Activated CD4-positive, alpha-beta T cell treated with anti-CD3 and anti-CD28 coated beads, Interleukin-2, amount 50 U/mL, for 1 hour (primary cell): ENCODE results near the gene PLAAT3.
A peak's percentile ranks its signal among the peaks of the same experiment; 100 is the strongest.
"Not testable (repeated sequence)": the region's sequence is repeated elsewhere in the genome, so short reads cannot be mapped to it uniquely, and the experiment has no call there.

Experiments used
- DNase-seq: peaks from one replicate; pipeline ENCODE4 v3.0.0-alpha.2; 2020

The PLAAT3 gene

DNA sequence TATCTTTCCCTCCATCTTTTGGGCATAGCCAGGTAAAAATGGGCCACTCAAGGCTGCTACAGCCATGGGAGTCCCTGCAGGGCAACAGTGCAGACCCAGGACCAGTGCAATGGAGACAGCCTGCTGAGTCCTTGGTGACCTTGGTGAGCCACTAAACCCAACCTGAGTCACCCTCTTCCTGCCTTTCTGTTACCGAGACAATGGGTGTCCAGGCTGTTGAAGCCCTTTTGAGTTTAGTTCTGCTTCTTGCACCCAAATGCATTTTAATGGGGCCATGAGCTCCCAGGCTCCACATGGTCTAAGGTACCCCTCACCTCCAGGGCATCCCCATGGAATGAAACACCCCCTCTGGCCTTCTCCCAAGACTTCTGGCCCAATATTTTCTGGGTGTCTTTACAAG is 78.5 kb downstream of the PLAAT3 start:
- peak; percentile 23 for DNase-seq

DNA sequence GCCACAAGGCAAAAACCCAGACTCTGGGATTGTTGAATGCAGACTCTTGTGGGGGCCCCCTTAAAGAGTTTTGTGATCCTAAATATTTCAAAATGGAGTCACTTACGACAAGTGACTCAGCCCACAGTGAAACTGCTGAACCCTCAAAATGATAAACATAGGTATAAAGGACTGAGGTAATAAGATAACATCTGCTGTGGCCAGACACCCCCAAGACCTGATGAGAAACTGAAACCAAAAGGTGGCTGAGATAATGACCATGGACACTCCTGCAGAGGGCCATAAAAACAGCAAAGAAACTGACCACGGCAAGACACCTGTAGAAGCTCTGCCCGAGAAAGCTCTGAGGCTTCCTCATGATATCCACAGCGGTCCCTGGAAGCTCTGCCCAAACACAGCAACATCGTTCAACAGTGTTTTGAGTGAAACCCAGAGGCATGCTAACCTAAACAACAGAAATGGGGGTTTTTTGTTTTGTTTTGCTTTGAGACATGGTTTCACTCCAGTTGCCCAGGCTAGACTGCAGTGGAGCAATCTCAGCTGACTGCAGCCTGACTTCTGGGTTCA is 79.3 kb downstream of the PLAAT3 start:
- no peak for DNase-seq

- DNase-seq: no peak
These were observed 80.2 kb downstream of the PLAAT3 start for GRCh38 chr11:63534076-63534475.

DNA sequence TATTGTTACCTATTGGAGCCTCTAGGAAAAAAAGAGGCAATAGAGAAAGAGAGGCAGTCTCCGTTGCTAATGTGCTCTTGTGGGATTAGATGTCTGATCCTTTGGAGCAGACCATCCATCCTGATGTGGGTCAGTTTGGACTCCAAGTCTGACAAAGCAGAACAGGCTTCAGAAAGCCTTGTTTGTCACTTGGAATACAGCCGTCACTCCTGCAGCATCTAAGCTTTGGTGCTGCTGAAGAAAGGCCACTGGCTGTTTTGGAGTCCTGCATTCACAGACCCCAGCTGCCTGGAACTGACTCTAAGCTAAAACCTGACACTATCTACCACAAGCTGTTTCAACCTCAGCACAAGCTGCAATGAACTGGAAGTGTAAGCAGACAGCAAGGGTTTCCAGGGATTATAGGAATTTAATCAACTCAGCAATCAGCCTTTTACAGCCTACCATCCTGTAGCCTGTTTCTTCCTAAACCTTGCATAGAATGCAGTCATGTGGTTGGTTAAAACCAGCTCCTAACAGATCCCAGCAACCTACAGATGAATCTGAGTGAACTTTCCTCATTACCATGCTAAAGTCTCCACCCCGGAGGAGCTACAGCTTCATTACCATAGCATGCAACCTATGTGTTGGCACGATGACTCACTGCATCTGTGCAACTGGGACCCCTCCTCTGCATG is 81.3 kb downstream of the PLAAT3 start:
- DNase-seq: no peak

GRCh38 chr11:63532117-63532516 is 82.1 kb downstream of the PLAAT3 start:
- no peak for DNase-seq

DNA sequence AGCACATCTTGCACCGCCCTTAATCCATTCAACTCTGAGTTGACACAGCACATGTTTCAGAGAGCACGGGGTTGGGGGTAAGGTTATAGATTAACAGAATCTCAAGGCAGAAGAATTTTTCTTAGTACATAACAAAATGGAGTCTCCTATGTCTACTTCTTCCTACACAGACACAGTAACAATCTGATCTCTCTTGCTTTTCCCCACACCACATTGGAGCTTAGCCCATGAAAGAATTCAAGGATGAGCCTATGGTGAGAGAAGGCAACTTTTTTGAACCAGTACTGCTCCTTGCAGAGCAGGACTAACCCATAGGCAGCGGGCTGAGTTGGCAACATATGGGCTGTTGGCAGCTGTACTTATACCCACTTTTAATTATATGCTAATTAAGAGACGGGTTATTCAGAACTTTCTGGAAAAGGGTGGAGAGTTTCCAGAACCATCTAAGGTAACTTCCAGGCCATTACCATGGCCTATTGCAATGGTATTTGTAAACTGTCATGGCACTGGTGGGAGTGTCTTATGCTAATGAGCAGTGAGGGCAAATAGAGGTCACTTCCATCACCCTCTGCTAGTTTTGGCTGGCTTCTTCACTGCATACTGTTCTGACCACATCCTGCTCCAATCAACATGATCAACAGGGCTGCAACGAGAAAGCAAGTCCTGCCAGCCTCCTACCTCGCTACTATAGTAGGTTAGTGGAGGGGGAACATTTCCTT is 83.0 kb downstream of the PLAAT3 start:
- DNase-seq: peak; percentile 42

DNA sequence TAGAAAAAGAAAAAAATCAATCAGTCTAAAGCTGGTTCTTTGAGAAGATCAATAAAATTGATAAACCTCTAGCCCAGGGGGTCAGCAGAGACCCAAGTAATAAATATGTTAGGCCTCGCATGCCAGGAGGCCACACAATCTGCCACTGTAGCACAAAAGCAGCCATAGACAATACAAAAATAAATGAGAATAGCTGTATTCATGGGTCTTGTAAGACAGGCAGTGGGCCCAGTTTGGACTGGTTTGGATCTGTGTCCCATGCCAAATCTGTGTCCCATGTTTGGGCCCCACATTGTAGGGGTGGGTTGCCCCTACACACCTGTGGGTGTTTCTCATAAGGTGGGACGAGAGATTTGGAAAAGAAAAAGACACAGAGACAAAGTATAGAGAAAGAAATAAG is 84.2 kb downstream of the PLAAT3 start:
- DNase-seq: no peak

DNA sequence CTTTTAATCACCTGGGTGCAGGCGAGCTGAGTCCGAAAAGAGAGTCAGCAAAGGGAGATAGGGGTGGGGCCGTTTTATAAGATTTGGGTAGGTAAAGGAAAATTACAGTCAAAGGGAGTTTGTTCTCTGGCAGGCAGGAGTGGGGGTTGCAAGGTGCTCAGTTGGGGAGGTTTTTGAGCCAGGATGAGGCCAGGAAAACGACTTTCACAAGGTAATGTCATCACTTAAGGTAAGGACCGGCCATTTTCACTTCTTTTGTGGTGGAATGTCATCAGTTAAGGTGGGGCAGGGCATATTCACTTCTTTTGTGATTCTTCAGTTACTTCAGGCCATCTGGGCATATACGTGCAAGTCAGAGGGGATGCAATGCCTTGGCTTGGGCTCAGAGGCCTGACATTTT is 84.9 kb downstream of the PLAAT3 start:
- DNase-seq: not testable (repeated sequence)

DNA sequence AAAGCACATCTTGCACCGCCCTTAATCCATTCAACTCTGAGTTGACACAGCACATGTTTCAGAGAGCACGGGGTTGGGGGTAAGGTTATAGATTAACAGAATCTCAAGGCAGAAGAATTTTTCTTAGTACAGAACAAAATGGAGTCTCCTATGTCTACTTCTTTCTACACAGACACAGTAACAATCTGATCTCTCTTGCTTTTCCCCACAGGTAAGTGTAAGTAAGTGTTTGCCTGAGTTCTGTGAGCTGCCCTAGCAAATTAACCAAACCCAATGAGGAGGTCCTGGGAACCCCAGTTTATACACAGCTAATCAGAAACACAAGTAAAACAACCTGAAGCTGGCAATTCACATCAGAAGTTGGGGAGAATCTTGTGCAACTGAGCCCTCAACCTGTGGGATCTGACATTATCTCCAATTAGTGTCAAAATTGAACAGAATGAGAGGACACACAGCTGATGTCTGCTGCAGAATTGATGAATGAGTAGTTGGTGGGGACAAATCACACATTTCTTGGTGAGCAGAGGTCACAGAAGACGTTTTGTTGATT is 85.4 kb downstream of the PLAAT3 start:
- DNase-seq: not testable (repeated sequence)

DNA sequence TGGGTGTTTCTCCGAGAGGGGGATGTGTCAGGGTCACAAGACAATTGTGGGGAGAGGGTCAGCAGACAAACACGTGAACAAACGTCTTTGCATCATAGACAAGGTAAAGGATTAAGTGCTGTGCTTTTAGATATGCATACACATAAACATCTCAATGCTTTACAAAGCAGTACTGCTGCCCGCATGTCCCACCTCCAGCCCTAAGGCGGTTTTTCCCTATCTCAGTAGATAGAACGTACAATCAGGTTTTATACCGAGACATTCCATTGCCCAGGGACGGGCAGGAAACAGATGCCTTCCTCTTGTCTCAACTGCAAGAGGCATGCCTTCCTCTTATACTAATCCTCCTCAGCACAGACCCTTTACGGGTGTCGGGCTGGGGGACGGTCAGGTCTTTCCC is 86.1 kb downstream of the PLAAT3 start:
- not testable (repeated sequence) for DNase-seq

- DNase-seq: no peak
These were observed 86.6 kb downstream of the PLAAT3 start for GRCh38 chr11:63527667-63528066.
